HEK293 (cell line): ENCODE results near the gene ITPRIPL1.

Source experiments
- CTCF ChIA-PET: fragments of 350-600 bp; formaldehyde crosslinking; extraction: SDS; loops from one replicate; lab custom pipeline; 2021; ENCODE audit warnings: antibody characterized with exemption; lab: Yijun Ruan, JAX
- POLR2A ChIA-PET: fragments of 300-600 bp; formaldehyde crosslinking; extraction: SDS; loops from one replicate; lab custom pipeline; 2020; ENCODE audit warnings: antibody characterized with exemption, inconsistent platforms; lab: Yijun Ruan, JAX
- H3K27ac ChIP-seq: fragments of 200-500 bp; sonication (Bioruptor generic); 2 replicates; pipeline ENCODE4 v1.5.1; 2014; ENCODE audit warnings: low read depth, low read length, control low read depth, inconsistent platforms; ENCODE audit errors: extremely low read depth
- H3K36me3 ChIP-seq, 2 experiments: fragments of 200-500 bp in 1 of 2; sonication (Bioruptor generic) in 1 of 2; 1 replicate in 1 of 2; 2 replicates in 1 of 2; pipeline ENCODE4 v1.5.1; 2014 to 2017; ENCODE audit warnings: inconsistent platforms in 2 of 2, low read length in 2 of 2; ENCODE audit not compliant: control insufficient read depth in 2 of 2, insufficient read depth in 1 of 2
- H3K4me1 ChIP-seq: fragments of 200-500 bp; sonication (Bioruptor generic); 2 replicates; pipeline ENCODE4 v1.5.1; 2014; ENCODE audit warnings: mild to moderate bottlenecking, low read length, inconsistent platforms; ENCODE audit not compliant: control insufficient read depth, insufficient read depth
- H3K4me3 ChIP-seq: 2 replicates; pipeline ENCODE4 v1.5.1; 2011; ENCODE audit warnings: low read depth, mild to moderate bottlenecking, control low read depth, low read length, moderate library complexity
- H3K9me3 ChIP-seq: fragments of 200-500 bp; sonication (Bioruptor generic); 2 replicates; pipeline ENCODE4 v1.5.1; 2014; ENCODE audit warnings: low read depth, low read length, inconsistent platforms; ENCODE audit not compliant: control insufficient read depth, insufficient read depth
- FEZF1 ChIP-seq: fragments of 450-650 bp; formaldehyde crosslinking; IDR thresholded peaks from 2 replicates; pipeline ENCODE4 v1.5.1; 2016; ENCODE audit warnings: missing biosample characterization, missing genetic modification characterization
- GLIS1 ChIP-seq: fragments of 450-650 bp; formaldehyde crosslinking; IDR thresholded peaks from 2 replicates; pipeline ENCODE4 v1.5.1; 2016; ENCODE audit warnings: missing biosample characterization, missing genetic modification characterization
- SP3 ChIP-seq: fragments of 450-650 bp; formaldehyde crosslinking; IDR thresholded peaks from 2 replicates; pipeline ENCODE4 v1.5.1; 2016; ENCODE audit warnings: missing biosample characterization, missing genetic modification characterization
- ZBTB20 ChIP-seq: fragments of 450-650 bp; formaldehyde crosslinking; IDR thresholded peaks from 2 replicates; pipeline ENCODE4 v1.5.1; 2016; ENCODE audit warnings: missing biosample characterization, missing genetic modification characterization
- ZBTB21 ChIP-seq: fragments of 450-650 bp; formaldehyde crosslinking; IDR thresholded peaks from 2 replicates; pipeline ENCODE4 v1.5.1; 2017; ENCODE audit warnings: missing biosample characterization, missing genetic modification characterization
- ZNF112 ChIP-seq: fragments of 450-650 bp; formaldehyde crosslinking; IDR thresholded peaks from 2 replicates; pipeline ENCODE4 v1.5.0; 2017; ENCODE audit warnings: missing biosample characterization, missing genetic modification characterization
- ZNF114 ChIP-seq: fragments of 450-650 bp; formaldehyde crosslinking; IDR thresholded peaks from 2 replicates; pipeline ENCODE4 v1.5.0; 2017; ENCODE audit warnings: missing biosample characterization, missing genetic modification characterization
- ZNF19 ChIP-seq: fragments of 450-650 bp; formaldehyde crosslinking; IDR thresholded peaks from 2 replicates; pipeline ENCODE4; 2016; ENCODE audit warnings: missing biosample characterization, missing genetic modification characterization, low read depth
- ZNF223 ChIP-seq: fragments of 450-650 bp; formaldehyde crosslinking; IDR thresholded peaks from 2 replicates; pipeline ENCODE4 v1.5.1; 2016; ENCODE audit warnings: missing biosample characterization, missing genetic modification characterization
- ZNF274 ChIP-seq, 2 experiments: fragments of 200-500 bp in 1 of 2; fragments of 450-650 bp in 1 of 2; sonication (Bioruptor generic) in 1 of 2; formaldehyde crosslinking in 1 of 2; IDR thresholded peaks; 2 replicates each; pipeline versions ENCODE4 v1.5.1 to v1.6.1; 2014 to 2016; ENCODE audit warnings: borderline replicate concordance in 1 of 2, inconsistent platforms in 1 of 2, low read length in 1 of 2, missing biosample characterization in 1 of 2, missing genetic modification characterization in 1 of 2
- ZNF311 ChIP-seq: fragments of 450-650 bp; formaldehyde crosslinking; IDR thresholded peaks from 2 replicates; pipeline ENCODE4 v1.5.1; 2017; ENCODE audit warnings: missing biosample characterization, missing genetic modification characterization, borderline replicate concordance
- ZNF324 ChIP-seq: fragments of 450-650 bp; formaldehyde crosslinking; IDR thresholded peaks from 2 replicates; pipeline ENCODE4 v1.5.1; 2016; ENCODE audit warnings: missing biosample characterization, missing genetic modification characterization
- ZNF521 ChIP-seq: fragments of 450-650 bp; formaldehyde crosslinking; IDR thresholded peaks from 2 replicates; pipeline ENCODE4 v1.5.1; 2017; ENCODE audit warnings: missing biosample characterization, mild to moderate bottlenecking, missing genetic modification characterization
- ZNF830 ChIP-seq: fragments of 450-650 bp; IDR thresholded peaks from 2 replicates; pipeline ENCODE4 v1.5.0; 2018; ENCODE audit warnings: missing biosample characterization, missing genetic modification characterization, low read depth, mild to moderate bottlenecking, moderate library complexity
- TF ChIP-seq, protein P1 (sequence below): fragments of 450-650 bp; formaldehyde crosslinking; IDR thresholded peaks from 2 replicates; pipeline ENCODE4 v1.5.1; 2016; ENCODE audit warnings: missing biosample characterization, missing genetic modification characterization
- TF ChIP-seq, protein P2 (sequence below): fragments of 450-650 bp; formaldehyde crosslinking; IDR thresholded peaks from 2 replicates; pipeline ENCODE4 v1.5.1; 2016; ENCODE audit warnings: missing biosample characterization, missing genetic modification characterization
- TF ChIP-seq, protein P3 (sequence below): IDR thresholded peaks from 2 replicates; pipeline ENCODE4 v1.6.1; 2011; ENCODE audit warnings: mild to moderate bottlenecking, low read depth, low read length, borderline replicate concordance

Gene ITPRIPL1

DNA sequence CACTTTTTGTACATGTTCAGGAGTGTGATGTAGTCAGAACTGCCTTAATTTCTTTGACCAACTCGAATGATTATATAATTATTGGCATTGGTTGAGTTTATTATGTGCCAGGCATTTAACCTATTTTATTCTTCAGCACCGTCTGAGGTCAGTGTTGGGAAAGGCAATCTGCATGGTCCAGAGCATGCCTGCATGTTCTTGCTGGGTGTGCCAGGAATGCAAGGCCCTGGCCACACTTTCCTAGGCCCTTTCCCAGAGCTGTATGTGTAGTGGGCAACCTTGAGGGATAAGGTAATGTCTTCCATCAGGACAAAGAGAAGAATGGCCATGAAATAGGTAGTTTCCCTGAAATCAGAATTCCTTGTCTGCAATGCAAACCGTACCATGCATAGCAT is 10.1 kb upstream of the ITPRIPL1 start (continued):
- no peak for TF ChIP-seq ZNF311
- TF ChIP-seq, protein P1, sequence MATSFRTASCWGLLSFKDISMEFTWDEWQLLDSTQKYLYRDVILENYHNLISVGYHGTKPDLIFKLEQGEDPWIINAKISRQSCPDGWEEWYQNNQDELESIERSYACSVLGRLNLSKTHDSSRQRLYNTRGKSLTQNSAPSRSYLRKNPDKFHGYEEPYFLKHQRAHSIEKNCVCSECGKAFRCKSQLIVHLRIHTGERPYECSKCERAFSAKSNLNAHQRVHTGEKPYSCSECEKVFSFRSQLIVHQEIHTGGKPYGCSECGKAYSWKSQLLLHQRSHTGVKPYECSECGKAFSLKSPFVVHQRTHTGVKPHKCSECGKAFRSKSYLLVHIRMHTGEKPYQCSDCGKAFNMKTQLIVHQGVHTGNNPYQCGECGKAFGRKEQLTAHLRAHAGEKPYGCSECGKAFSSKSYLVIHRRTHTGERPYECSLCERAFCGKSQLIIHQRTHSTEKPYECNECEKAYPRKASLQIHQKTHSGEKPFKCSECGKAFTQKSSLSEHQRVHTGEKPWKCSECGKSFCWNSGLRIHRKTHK, result no peak
- TF ChIP-seq ZBTB21 (tag by site-specific recombination), result no peak
- TF ChIP-seq ZNF19 (tag by site-specific recombination), result no peak
- no peak for TF ChIP-seq ZBTB20 (tag by site-specific recombination)
- no peak for TF ChIP-seq ZNF112 (tag by site-specific recombination)

DNA sequence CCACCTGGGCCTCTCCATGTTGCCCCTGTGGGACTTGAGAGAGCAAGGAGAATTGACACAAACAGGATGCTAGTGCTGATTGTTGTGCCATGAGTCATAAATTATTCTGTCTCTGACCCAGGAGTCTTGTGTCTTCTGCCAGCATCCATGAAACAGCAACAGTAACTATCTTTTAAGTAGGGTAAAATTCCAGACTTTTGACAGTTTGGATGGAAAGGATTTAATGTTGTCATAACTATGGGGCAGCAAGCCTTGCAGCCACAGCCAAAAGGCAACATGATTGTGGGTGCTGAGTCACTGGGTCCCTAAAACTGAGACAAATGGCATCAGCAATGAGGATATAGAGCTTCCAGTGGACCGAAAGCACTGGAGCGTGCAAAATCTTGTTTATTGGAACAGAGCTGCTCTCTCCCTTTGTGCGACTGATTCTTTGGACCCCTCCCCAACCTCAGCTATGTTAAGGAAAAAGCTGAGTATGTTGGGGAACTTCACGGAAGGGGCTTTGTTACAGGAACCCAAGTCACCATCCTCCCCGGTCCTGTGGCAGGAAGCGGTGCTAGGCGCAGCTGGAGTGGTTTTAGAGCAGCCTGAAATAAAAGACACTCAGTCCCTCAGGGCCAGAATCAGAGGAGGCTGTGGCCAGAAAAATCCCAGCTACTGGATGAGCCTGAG is 9.6 kb upstream of the ITPRIPL1 start:
- no peak overlapping the region for H3K27ac ChIP-seq
- H3K36me3 ChIP-seq, result no peaks in the 10 kb centered on the region
- no peaks in the 10 kb centered on the region for H3K9me3 ChIP-seq
- ChIA-PET CTCF (no interaction called here), POLR2A (interaction anchor here (1.2 kb wide), 1 partner anchor 20 kb away, joined by 3 read pairs; the partner anchor contains the start of gene NCAPH)
- H3K4me3 ChIP-seq, result no peak overlapping the region
- H3K4me1 ChIP-seq, result no peaks in the 10 kb centered on the region
- TF ChIP-seq ZNF274 (IDR thresholded peaks at IDR 0.05; ENCODE audit: low read length) (no peak), ZNF274 (tag by site-specific recombination; IDR thresholded peaks at IDR 0.05; ENCODE audit: borderline replicate concordance) (no peak), ZNF521 (tag by site-specific recombination) (no peak), ZNF830 (tag by site-specific recombination) (no peak), ZNF114 (no peak), ZNF324 (no peak), ZNF223 (tag by site-specific recombination) (no peak), FEZF1 (tag by site-specific recombination) (peak; percentile 46)

DNA sequence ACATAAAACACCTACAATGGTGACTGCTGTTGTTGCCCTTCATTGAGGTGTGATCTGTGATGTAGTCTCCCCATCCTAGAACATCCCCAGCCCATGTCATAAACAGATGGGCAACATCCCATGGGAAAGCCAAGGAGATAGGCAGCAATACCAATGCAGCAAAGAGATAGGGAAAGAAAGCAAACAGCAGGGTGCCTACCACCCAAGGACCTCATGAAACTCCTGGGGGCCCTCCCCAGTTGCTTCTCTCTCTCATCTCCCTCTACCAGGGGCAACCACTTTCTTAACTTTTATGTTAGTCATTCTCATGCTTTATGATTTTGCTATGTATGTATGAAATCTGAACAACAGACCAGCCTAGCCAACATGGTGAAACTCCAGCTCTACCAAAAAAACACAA is 8.1 kb upstream of the ITPRIPL1 start:
- Histone ChIP-seq H3K36me3 (no peaks in the 10 kb centered on the region), H3K27ac (no peak overlapping the region), H3K4me1 (no peaks in the 10 kb centered on the region), H3K9me3 (no peaks in the 10 kb centered on the region), H3K4me3 (no peak overlapping the region)
- ChIA-PET POLR2A (no interaction called here), CTCF (interaction anchor here (0.6 to 0.7 kb wide), 3 partner anchors 12 to 189 kb away, joined by 3 to 6 read pairs (median 4); no protein-coding TSS in a partner anchor)
- TF ChIP-seq SP3 (no peak), GLIS1 (tag by site-specific recombination) (peak; percentile 92)

DNA sequence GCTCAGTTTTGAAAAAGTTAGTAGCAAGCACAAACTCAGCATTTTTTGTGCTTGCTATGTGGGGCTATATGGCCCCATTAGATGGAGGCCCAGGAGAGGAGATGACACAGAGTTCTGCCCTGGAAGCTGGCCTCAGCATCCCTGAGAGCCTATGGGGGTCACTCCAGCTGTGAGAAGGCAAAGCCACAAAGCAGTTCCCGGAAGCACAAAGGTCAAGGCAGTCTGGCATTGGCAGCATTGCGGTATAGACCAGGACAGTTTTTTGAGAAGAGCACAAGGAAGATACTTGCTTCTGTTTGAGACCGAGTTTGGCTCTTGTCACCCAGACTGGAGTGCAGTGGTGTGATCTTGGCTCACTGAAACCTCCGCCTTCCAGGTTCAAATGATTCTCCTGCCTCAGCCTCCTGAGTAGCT is 7.5 kb upstream of the ITPRIPL1 start:
- no peaks in the 10 kb centered on the region for H3K36me3 ChIP-seq
- H3K4me1 ChIP-seq, result no peaks in the 10 kb centered on the region
- no peak overlapping the region for H3K27ac ChIP-seq
- TF ChIP-seq, protein P2, sequence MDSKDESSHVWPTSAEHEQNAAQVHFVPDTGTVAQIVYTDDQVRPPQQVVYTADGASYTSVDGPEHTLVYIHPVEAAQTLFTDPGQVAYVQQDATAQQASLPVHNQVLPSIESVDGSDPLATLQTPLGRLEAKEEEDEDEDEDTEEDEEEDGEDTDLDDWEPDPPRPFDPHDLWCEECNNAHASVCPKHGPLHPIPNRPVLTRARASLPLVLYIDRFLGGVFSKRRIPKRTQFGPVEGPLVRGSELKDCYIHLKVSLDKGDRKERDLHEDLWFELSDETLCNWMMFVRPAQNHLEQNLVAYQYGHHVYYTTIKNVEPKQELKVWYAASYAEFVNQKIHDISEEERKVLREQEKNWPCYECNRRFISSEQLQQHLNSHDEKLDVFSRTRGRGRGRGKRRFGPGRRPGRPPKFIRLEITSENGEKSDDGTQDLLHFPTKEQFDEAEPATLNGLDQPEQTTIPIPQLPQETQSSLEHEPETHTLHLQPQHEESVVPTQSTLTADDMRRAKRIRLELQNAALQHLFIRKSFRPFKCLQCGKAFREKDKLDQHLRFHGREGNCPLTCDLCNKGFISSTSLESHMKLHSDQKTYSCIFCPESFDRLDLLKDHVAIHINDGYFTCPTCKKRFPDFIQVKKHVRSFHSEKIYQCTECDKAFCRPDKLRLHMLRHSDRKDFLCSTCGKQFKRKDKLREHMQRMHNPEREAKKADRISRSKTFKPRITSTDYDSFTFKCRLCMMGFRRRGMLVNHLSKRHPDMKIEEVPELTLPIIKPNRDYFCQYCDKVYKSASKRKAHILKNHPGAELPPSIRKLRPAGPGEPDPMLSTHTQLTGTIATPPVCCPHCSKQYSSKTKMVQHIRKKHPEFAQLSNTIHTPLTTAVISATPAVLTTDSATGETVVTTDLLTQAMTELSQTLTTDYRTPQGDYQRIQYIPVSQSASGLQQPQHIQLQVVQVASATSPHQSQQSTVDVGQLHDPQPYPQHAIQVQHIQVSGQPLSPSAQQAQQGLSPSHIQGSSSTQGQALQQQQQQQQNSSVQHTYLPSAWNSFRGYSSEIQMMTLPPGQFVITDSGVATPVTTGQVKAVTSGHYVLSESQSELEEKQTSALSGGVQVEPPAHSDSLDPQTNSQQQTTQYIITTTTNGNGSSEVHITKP (tag by site-specific recombination), result peak; percentile 62
- TF ChIP-seq, protein P3, sequence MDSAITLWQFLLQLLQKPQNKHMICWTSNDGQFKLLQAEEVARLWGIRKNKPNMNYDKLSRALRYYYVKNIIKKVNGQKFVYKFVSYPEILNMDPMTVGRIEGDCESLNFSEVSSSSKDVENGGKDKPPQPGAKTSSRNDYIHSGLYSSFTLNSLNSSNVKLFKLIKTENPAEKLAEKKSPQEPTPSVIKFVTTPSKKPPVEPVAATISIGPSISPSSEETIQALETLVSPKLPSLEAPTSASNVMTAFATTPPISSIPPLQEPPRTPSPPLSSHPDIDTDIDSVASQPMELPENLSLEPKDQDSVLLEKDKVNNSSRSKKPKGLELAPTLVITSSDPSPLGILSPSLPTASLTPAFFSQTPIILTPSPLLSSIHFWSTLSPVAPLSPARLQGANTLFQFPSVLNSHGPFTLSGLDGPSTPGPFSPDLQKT, result no peak
- H3K9me3 ChIP-seq, result no peaks in the 10 kb centered on the region
- ChIA-PET CTCF (interaction anchor here (0.6 to 0.7 kb wide), 3 partner anchors 11 to 188 kb away, joined by 3 to 6 read pairs (median 4); no protein-coding TSS in a partner anchor), POLR2A (no interaction called here)
- H3K4me3 ChIP-seq, result no peak overlapping the region
